ENCODE data around the gene ARL3.

ARL3 gene

DNA sequence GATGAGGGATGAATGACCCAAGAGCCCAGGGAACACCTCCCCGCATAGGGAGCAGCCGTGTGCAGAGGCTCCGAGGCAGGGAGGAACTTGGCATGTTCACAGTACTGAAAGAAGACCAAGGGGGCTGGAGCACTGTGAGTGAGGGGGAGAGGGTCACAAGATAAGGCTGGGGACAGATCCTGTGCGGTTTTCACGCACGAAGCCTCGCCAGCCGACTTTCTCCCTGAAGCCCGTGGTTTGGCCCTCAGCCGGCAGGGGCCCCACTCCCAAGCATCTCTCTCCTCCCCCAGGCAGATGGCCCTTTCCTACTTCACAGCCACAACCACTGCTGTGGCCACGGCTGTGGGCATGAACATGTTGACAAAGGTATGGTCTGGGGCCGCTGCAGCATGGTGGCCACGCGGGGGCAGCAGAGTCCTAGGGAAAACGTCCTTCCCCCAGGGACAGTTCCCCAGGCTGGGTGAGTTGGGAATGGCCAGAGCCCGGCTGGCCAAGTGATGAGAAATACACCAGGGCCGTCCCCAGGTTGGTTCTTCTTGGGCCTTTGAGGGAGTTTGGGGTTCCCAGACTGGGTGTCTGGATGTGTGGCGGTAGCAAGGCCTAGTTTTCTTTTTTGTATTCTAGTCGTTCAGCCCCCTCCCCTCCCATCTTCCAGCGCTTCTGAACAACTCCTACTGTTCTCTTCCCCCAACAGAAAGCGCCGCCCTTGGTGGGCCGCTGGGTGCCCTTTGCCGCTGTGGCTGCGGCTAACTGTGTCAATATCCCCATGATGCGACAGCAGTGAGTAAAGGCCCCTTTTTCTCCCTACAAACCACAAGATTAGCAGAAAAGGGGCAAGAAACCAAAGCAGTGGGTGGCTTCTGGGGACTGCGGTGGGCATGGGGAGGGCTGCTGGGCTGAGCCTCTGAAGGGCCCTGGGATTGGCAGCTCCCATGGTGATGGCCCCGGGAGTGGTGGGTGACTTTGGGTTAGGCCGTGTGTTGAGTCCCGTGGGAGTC is 15.1 kb upstream of the ARL3 start:
- Histone ChIP-seq H3K36me3 (peaks cover 85% of the 10 kb centered on the region), H3K9me3 (ENCODE audit: severe bottlenecking) (no peaks in the 10 kb centered on the region), H3K4me3 (ENCODE audit: low read depth, low read length) (no peak overlapping the region), H3K27me3 (ENCODE audit: insufficient read depth, low read depth, severe bottlenecking) (no peaks in the 10 kb centered on the region), H3K27ac (peak overlapping the region; percentile 27; the same call in 1 of the 2 replicates)
- TF ChIP-seq, protein P1, sequence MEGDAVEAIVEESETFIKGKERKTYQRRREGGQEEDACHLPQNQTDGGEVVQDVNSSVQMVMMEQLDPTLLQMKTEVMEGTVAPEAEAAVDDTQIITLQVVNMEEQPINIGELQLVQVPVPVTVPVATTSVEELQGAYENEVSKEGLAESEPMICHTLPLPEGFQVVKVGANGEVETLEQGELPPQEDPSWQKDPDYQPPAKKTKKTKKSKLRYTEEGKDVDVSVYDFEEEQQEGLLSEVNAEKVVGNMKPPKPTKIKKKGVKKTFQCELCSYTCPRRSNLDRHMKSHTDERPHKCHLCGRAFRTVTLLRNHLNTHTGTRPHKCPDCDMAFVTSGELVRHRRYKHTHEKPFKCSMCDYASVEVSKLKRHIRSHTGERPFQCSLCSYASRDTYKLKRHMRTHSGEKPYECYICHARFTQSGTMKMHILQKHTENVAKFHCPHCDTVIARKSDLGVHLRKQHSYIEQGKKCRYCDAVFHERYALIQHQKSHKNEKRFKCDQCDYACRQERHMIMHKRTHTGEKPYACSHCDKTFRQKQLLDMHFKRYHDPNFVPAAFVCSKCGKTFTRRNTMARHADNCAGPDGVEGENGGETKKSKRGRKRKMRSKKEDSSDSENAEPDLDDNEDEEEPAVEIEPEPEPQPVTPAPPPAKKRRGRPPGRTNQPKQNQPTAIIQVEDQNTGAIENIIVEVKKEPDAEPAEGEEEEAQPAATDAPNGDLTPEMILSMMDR (IDR thresholded peaks at IDR 0.05; ENCODE audit: low read depth, low read length): peak; percentile 90
- peak; percentile 90 for DNase-seq

DNA sequence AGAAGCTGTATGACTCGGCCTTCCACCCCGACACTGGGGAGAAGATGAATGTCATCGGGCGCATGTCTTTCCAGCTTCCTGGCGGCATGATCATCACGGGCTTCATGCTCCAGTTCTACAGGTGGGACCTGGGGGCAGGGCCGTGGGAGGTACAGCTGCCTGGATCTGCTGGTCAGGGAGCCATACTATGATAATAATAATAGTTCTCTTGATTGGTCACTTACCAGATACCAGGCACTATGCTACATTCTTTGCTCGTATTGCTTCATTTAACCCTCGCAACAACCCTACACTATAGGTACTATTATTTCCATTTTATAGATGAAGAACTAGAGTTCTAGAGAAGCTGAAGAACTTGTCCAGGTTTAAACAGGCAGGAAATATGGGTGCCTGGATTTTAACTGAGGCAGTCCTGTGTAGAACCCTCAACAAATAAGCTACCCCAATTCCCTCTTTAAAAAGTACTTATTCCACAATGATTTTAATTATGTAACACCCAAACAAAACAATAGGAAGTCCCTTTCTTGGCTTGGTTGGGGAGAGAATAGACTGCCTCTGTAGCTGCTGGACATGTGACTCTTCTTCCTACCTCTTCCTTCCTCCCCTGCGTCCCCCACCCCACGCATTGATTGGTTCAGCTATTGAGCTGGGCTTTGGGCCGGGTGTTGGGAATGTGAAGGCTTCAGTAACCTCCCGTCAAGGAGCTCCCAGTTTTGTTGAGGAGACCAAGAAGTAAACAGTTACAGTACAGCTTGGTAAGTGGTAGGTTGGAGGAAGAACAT is 13.0 kb upstream of the ARL3 start:
- no peak for DNase-seq
- Histone ChIP-seq H3K9me3 (ENCODE audit: severe bottlenecking) (no peaks in the 10 kb centered on the region), H3K27me3 (ENCODE audit: insufficient read depth, low read depth, severe bottlenecking) (no peaks in the 10 kb centered on the region), H3K36me3 (peaks cover 81% of the 10 kb centered on the region), H3K27ac (no peak overlapping the region), H3K4me3 (ENCODE audit: low read depth, low read length) (no peak overlapping the region)
- TF ChIP-seq, protein P1 (IDR thresholded peaks at IDR 0.05; ENCODE audit: low read depth, low read length): no peak

DNA sequence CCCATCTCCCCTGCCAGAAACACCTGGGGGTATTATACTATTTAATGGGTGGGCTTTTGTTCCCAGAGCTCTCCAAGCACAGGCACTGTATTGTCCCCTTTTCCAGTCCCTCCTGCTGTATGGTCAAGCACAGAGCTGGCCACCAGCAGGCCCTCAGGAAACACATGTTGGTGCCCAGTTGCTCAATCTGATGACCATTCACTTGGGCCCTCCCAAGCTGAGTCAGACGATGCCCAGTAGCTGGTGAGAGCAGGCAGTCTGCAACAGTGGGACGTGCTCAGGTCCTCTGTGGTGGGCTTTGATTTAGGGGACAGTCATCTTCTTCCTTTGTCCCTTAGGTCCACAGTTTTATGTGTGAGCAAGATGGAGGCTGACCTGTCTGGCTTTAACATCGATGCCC is 12.1 kb upstream of the ARL3 start:
- H3K36me3 ChIP-seq: peaks cover 78% of the 10 kb centered on the region

DNA sequence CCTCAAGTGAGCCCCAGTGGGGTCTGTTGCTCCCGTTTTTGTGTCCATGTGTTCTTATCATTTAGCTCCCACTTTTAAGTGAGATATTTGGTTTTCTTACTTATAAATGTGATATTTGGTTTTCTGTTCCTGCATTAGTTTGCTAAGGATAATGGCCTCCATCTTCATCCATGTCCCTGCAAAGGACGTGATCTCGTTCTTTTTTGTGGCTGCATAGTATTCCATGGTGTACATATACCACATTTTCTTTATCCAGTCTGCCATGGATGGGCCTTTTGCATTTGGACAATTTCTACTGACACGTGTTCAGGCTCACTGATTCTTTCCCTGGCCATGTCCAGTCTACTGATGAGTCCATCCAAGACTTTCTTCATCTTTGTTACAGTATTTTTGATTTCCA is 9.8 kb upstream of the ARL3 start:
- DNase-seq: no peak
- H3K27me3 ChIP-seq (ENCODE audit: insufficient read depth, low read depth, severe bottlenecking): no peaks in the 10 kb centered on the region
- no peaks in the 10 kb centered on the region for H3K9me3 ChIP-seq (ENCODE audit: severe bottlenecking)
- H3K4me3 ChIP-seq (ENCODE audit: low read depth, low read length): no peak overlapping the region
- H3K36me3 ChIP-seq: peaks cover 68% of the 10 kb centered on the region
- H3K27ac ChIP-seq: no peak overlapping the region
- TF ChIP-seq, protein P1 (IDR thresholded peaks at IDR 0.05; ENCODE audit: low read depth, low read length): no peak

More for the DNA sequence above, 12.1 kb upstream of the ARL3 start:
- no peak overlapping the region for H3K4me3 ChIP-seq (ENCODE audit: low read depth, low read length)
- TF ChIP-seq, protein P1 (IDR thresholded peaks at IDR 0.05; ENCODE audit: low read depth, low read length): no peak
- no peaks in the 10 kb centered on the region for H3K9me3 ChIP-seq (ENCODE audit: severe bottlenecking)
- no peak for DNase-seq
- H3K27me3 ChIP-seq (ENCODE audit: insufficient read depth, low read depth, severe bottlenecking): no peaks in the 10 kb centered on the region
- no peak overlapping the region for H3K27ac ChIP-seq

GRCh38 chr10:102721954-102722353 is 7.8 kb upstream of the ARL3 start:
- TF ChIP-seq, protein P1 (IDR thresholded peaks at IDR 0.05; ENCODE audit: low read depth, low read length): no peak
- no peaks in the 10 kb centered on the region for H3K9me3 ChIP-seq (ENCODE audit: severe bottlenecking)
- H3K4me3 ChIP-seq (ENCODE audit: low read depth, low read length): no peak overlapping the region
- H3K27me3 ChIP-seq (ENCODE audit: insufficient read depth, low read depth, severe bottlenecking): no peaks in the 10 kb centered on the region
- H3K27ac ChIP-seq: no peak overlapping the region
- H3K36me3 ChIP-seq: peaks cover 57% of the 10 kb centered on the region
- DNase-seq: no peak

All from WERI-Rb-1 (cell line).